WTC11 (cell line): ENCODE results near the gene CRYBB1. TPM values are rescaled to one million over a fixed set of nuclear protein-coding genes. Genes with fewer than 3 reads are reported as not detected.

Experiments
- ATAC-seq: fragments of 200-7000 bp; cut with Tn5 transposase; 2 replicates; pipeline ENCODE4 v1.10.0; 2021; ENCODE audit warnings: mild to moderate bottlenecking, moderate library complexity
- CTCF ChIA-PET: fragments of 300-600 bp; sonication (Branson Sonifier 250); formaldehyde crosslinking; loops from one replicate; lab custom pipeline; 2021; ENCODE audit warnings: antibody characterized with exemption; lab: Charles Lee
- POLR2A ChIA-PET: fragments of 350-600 bp; sonication (Branson Sonifier 250); formaldehyde crosslinking; loops from one replicate; lab custom pipeline; 2021; ENCODE audit warnings: antibody characterized with exemption; lab: Charles Lee
- DNase-seq: peaks from one replicate; pipeline ENCODE4 v3.0.0; 2021; ENCODE audit warnings: low spot score
- H3K27ac Mint-ChIP-seq: 2 replicates; pipeline ENCODE4 v1.8.0; 2021; ENCODE audit warnings: mixed read lengths
- H3K27me3 Mint-ChIP-seq: 2 replicates; pipeline ENCODE4 v1.8.0; 2021; ENCODE audit warnings: low read depth, mild to moderate bottlenecking, moderate library complexity, mixed read lengths
- H3K36me3 Mint-ChIP-seq: 2 replicates; pipeline ENCODE4 v1.8.0; 2021; ENCODE audit warnings: mixed read lengths
- H3K4me1 Mint-ChIP-seq: 2 replicates; pipeline ENCODE4 v1.8.0; 2022; ENCODE audit warnings: mixed read lengths
- H3K4me3 Mint-ChIP-seq: 2 replicates; pipeline ENCODE4 v1.8.0; 2021; ENCODE audit warnings: mild to moderate bottlenecking, moderate library complexity, mixed read lengths
- H3K9me3 Mint-ChIP-seq: 2 replicates; pipeline ENCODE4 v1.8.0; 2021; ENCODE audit warnings: mixed read lengths
- AFF4 ChIP-seq: sonication (generic); formaldehyde crosslinking; IDR thresholded peaks from 2 replicates; pipeline ENCODE4 v1.8.1; 2023; ENCODE audit warnings: mild to moderate bottlenecking, missing genetic modification reagents, borderline replicate concordance
- AR ChIP-seq: fragments of 250-450 bp; sonication (Bioruptor Pico); IDR thresholded peaks from 2 replicates; pipeline ENCODE4 v1.9.0; 2021; ENCODE audit warnings: mild to moderate bottlenecking
- CBFB ChIP-seq: sonication (generic); formaldehyde crosslinking; IDR thresholded peaks from 2 replicates; pipeline ENCODE4 v1.8.1; 2022; ENCODE audit warnings: mild to moderate bottlenecking, low read depth, missing genetic modification reagents
- CREM ChIP-seq: sonication (generic); formaldehyde crosslinking; IDR thresholded peaks from 2 replicates; pipeline ENCODE4 v1.8.1; 2022; ENCODE audit warnings: mild to moderate bottlenecking, missing genetic modification reagents, moderate library complexity
- E2F1 ChIP-seq: sonication (generic); formaldehyde crosslinking; IDR thresholded peaks from 2 replicates; pipeline ENCODE4 v1.8.0; 2022; ENCODE audit warnings: mild to moderate bottlenecking, missing genetic modification reagents
- JAZF1 ChIP-seq: fragments of 250-450 bp; sonication (Bioruptor Pico); IDR thresholded peaks from 2 replicates; pipeline ENCODE4 v1.9.0; 2021; ENCODE audit warnings: moderate library complexity, mild to moderate bottlenecking, inconsistent platforms
- MAX ChIP-seq: sonication (generic); formaldehyde crosslinking; IDR thresholded peaks from 2 replicates; pipeline ENCODE4 v1.8.0; 2022; ENCODE audit warnings: mild to moderate bottlenecking, missing genetic modification reagents
- MXD4 ChIP-seq: fragments of 250-450 bp; sonication (Bioruptor Pico); IDR thresholded peaks from 2 replicates; pipeline ENCODE4 v1.8.0; 2021; ENCODE audit warnings: mild to moderate bottlenecking, moderate library complexity, borderline replicate concordance
- NFYB ChIP-seq: sonication (generic); formaldehyde crosslinking; conservative IDR thresholded peaks from 2 replicates; pipeline ENCODE4 v1.8.0; 2022; ENCODE audit warnings: low read depth, missing genetic modification reagents
- ZNF532 ChIP-seq: fragments of 250-450 bp; sonication (Bioruptor Pico); IDR thresholded peaks from 2 replicates; pipeline ENCODE4 v1.9.0; 2021; ENCODE audit warnings: mild to moderate bottlenecking, borderline replicate concordance
- total RNA-seq: library from RNA; stranded (reverse); gene quantifications from 3 replicates; pipeline ENCODE4 v1.2.3, GENCODE V29; 2021

Gene CRYBB1
- total RNA-seq, 1 experiment from 2014 or later, result 4.0 TPM

GRCh38 chr22:26651815-26652214, 34.0 kb upstream of the CRYBB1 start:
- Mint-ChIP-seq H3K36me3 (no peaks in the 10 kb centered on the region), H3K9me3 (no peaks in the 10 kb centered on the region), H3K27ac (no peak overlapping the region), H3K4me1 (peaks cover 39% of the 10 kb centered on the region), H3K4me3 (no peak overlapping the region), H3K27me3 (peaks cover 18% of the 10 kb centered on the region)
- ATAC-seq (no peak), DNase-seq (no peak)
- TF ChIP-seq ZNF532 (CRISPR knock-in tag), result no peak
- TF ChIP-seq AR, result no peak
- no peak for TF ChIP-seq NFYB
- TF ChIP-seq CREM (CRISPR knock-in tag), result no peak
- POLR2A ChIA-PET, result no interaction called here
- CTCF ChIA-PET, result no interaction called here

DNA sequence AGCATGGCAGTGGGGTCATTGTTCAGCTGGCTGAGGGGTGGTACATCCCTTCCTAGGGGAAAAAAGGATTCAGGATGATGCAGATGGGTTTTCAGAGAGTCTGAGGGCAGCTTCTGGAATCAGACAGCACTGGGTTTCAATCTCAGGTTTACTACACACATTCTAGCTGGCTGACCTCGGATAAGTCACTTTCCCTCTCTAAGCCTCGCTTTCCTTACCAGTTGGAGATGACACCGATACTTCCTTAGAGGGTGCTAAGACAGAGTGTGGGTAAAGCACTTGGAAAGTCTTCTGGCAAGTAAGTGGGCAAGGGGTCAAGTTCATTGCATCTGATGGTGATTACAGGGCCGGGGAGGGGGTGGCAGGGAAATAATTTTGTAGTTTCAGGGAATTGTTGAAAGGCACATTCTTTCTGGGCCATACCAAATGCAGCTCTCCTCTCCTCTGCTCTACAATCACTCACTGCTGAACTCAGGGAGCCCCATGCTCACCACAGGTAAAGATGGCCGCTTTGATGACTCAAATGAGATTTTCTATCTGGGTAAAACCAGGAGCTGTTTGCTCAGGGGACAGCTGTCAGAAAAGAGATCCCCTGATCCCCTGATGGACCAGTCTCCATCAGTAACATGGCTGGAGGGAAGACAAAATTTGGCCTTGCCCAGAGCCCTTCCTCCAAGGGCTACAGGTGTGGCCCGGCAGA, 33.0 kb upstream of the CRYBB1 start:
- H3K27me3 Mint-ChIP-seq, result peaks cover 14% of the 10 kb centered on the region
- no peak for TF ChIP-seq E2F1 (CRISPR knock-in tag)
- TF ChIP-seq MXD4 (CRISPR knock-in tag), result no peak
- no peak for TF ChIP-seq AFF4
- TF ChIP-seq MAX (CRISPR knock-in tag), result no peak
- TF ChIP-seq CBFB, result no peak
- no peak for TF ChIP-seq JAZF1 (CRISPR knock-in tag)
- no peaks in the 10 kb centered on the region for H3K9me3 Mint-ChIP-seq
- ATAC-seq (no peak), DNase-seq (no peak)
- no peak overlapping the region for H3K4me3 Mint-ChIP-seq
- H3K27ac Mint-ChIP-seq, result no peak overlapping the region
- POLR2A ChIA-PET, result no interaction called here
- CTCF ChIA-PET, result interaction anchor here (1.2 to 1.5 kb wide), 2 partner anchors 22 to 148 kb away, joined by 3 to 4 read pairs; no protein-coding TSS in a partner anchor
- no peaks in the 10 kb centered on the region for H3K36me3 Mint-ChIP-seq
- H3K4me1 Mint-ChIP-seq, result peaks cover 49% of the 10 kb centered on the region
